HL-60/S4 treated with retinoic acid at 250 ng/mL for 4 days and 3 days (cell line): ENCODE measurements around the gene MZT2B.
"Not testable (repeated sequence)": the region's sequence is repeated elsewhere in the genome, so short reads cannot be mapped to it uniquely, and the experiment has no call there.

Experiments
- in situ Hi-C: fragments of 300-500 bp; cut with MboI; formaldehyde crosslinking; loops from 2 replicates; pipeline ENCODE4 v1.7.0; 2022; ENCODE audit warnings: low sequenced_read_pairs

The MZT2B gene

GRCh38 chr2:130152136-130152815 lies 29.8 kb upstream of the MZT2B start:
- in situ Hi-C loops, result not testable (repeated sequence)

GRCh38 chr2:130152816-130153595 lies 29.1 kb upstream of the MZT2B start:
- in situ Hi-C loops, result no loop called here

GRCh38 chr2:130153721-130154422 lies 28.2 kb upstream of the MZT2B start:
- in situ Hi-C loops, result not testable (repeated sequence)

GRCh38 chr2:130154423-130154770 lies 27.7 kb upstream of the MZT2B start:
- in situ Hi-C loops, result not testable (repeated sequence)

GRCh38 chr2:130154773-130155765 lies 27.0 kb upstream of the MZT2B start:
- in situ Hi-C loops, result no loop called here

- in situ Hi-C loops, result not testable (repeated sequence)
These were observed 26.0 kb upstream of the MZT2B start for GRCh38 chr2:130155956-130156623.

GRCh38 chr2:130156624-130157004 lies 25.4 kb upstream of the MZT2B start:
- in situ Hi-C loops, result no loop called here

GRCh38 chr2:130157354-130157753 lies 24.7 kb upstream of the MZT2B start:
- in situ Hi-C loops, result not testable (repeated sequence)

GRCh38 chr2:130157825-130158514 lies 24.1 kb upstream of the MZT2B start:
- in situ Hi-C loops, result not testable (repeated sequence)

- in situ Hi-C loops, result no loop called here
These were observed 23.4 kb upstream of the MZT2B start for GRCh38 chr2:130158631-130159030.

- in situ Hi-C loops, result not testable (repeated sequence)
These were observed 22.7 kb upstream of the MZT2B start for GRCh38 chr2:130159376-130159775.

GRCh38 chr2:130160131-130160530 lies 21.9 kb upstream of the MZT2B start:
- in situ Hi-C loops, result no loop called here

GRCh38 chr2:130160838-130161705 lies 21.0 kb upstream of the MZT2B start:
- in situ Hi-C loops, result not testable (repeated sequence)

GRCh38 chr2:130162486-130162885 lies 19.6 kb upstream of the MZT2B start:
- in situ Hi-C loops, result not testable (repeated sequence)

- in situ Hi-C loops, result no loop called here
These were observed 19.1 kb upstream of the MZT2B start for GRCh38 chr2:130162968-130163367.

- in situ Hi-C loops, result no loop called here
These were observed 16.6 kb upstream of the MZT2B start for GRCh38 chr2:130165293-130166016.

- in situ Hi-C loops, result not testable (repeated sequence)
These were observed 15.5 kb upstream of the MZT2B start for GRCh38 chr2:130166611-130167010.

- in situ Hi-C loops, result not testable (repeated sequence)
These were observed 12.9 kb upstream of the MZT2B start for GRCh38 chr2:130169163-130169562.
